HG03108 (cell line): Measurements from ENCODE around the gene CDKN1A.

ENCODE experiments used
- ATAC-seq: cut with Tn5 transposase; IDR thresholded peaks from one replicate; pipeline ENCODE4 v1.9.1; 2021; ENCODE audit warnings: moderate library complexity; ENCODE audit not compliant: unreplicated experiment

The CDKN1A gene

DNA sequence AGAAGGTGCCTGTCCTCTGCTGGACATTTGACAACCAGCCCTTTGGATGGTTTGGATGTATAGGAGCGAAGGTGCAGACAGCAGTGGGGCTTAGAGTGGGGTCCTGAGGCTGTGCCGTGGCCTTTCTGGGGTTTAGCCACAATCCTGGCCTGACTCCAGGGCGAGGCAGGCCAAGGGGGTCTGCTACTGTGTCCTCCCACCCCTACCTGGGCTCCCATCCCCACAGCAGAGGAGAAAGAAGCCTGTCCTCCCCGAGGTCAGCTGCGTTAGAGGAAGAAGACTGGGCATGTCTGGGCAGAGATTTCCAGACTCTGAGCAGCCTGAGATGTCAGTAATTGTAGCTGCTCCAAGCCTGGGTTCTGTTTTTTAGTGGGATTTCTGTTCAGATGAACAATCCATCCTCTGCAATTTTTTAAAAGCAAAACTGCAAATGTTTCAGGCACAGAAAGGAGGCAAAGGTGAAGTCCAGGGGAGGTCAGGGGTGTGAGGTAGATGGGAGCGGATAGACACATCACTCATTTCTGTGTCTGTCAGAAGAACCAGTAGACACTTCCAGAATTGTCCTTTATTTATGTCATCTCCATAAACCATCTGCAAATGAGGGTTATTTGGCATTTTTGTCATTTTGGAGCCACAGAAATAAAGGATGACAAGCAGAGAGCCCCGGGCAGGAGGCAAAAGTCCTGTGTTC is 1.3 kb upstream of the CDKN1A start:
- ATAC-seq = no peak

DNA sequence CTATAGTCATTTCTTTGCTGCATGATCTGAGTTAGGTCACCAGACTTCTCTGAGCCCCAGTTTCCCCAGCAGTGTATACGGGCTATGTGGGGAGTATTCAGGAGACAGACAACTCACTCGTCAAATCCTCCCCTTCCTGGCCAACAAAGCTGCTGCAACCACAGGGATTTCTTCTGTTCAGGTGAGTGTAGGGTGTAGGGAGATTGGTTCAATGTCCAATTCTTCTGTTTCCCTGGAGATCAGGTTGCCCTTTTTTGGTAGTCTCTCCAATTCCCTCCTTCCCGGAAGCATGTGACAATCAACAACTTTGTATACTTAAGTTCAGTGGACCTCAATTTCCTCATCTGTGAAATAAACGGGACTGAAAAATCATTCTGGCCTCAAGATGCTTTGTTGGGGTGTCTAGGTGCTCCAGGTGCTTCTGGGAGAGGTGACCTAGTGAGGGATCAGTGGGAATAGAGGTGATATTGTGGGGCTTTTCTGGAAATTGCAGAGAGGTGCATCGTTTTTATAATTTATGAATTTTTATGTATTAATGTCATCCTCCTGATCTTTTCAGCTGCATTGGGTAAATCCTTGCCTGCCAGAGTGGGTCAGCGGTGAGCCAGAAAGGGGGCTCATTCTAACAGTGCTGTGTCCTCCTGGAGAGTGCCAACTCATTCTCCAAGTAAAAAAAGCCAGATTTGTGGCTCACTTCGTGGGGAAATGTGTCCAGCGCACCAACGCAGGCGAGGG is 594 bp upstream of the CDKN1A start:
- ATAC-seq = no peak

DNA sequence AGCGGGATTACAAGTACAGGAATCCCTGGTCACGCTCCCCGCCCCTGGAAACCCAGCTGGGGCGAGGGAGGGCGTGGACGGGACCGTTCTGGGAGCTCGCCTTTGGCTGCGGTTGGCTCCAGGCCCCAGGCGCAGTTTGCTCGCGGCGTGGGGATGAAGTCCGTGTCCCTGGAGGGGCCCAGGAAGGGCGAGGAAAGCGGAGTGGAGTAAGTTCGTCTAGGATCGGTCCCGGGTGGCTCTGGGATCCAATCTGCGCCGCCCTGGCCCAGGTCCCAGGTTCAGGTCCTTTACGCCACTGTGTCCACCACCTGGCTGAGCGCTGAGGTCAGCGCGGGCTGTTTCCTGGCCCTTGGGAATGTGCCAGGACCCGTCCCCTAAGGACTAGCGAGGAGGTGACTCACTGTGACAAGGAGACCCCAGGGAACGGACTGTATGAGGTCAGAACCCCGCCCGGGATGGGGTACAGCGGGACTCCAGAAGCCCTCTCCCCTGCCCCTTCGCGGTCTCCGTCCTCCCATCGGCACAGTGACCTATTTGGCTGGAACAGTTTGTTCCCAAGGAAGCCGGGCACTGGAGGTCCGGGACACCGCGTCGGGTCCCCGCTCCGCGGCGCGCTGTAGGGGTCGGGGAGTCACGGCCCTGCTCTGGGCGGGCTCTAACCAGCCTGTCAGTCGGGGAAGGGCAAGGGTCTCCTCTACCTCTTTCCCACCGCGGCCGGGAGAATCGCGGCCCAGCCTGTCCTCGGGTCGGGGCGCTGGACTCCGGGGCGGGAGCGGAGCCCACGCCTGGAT is 724 bp downstream of the CDKN1A start:
- ATAC-seq = no peak

DNA sequence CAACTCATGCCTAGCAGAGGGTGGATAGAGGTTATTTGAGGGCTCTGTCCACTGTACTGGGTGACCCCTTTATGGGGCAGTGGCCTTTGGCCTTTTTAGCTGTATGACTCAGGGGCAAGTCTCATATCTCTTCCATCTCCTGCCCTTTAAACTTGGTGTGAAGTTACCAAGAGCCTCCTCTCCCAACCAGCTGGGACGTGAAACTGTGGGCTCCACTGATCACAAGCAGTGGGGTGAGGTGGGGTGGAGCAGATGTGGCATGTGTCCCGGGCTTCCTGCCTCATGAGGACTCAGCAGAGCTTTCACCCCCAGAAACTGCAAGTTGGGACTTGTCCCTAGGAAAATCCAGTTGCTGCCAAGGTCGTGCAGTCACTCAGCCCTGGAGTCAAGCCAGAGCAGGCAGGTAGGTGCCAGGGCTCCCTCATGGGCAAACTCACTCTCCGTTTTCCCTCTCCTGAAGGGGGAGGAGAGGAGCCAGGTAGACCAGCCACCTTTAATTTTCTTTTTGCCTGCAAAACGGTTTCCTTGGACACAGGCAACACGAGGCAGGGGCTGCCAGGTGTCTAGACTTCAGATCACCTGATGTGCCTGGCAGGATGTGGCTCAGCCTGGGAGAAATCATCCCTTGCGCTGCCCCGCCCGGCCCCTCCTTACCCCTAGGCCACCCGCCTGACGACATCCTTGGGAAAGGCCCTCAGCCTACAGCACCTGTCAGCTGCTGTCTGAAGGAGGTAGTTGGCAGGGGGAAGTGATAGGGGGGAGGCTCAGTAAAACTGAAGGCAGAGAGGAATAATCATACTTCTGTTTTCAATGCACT is 4.0 kb downstream of the CDKN1A start:
- peak; percentile 37 for ATAC-seq

DNA sequence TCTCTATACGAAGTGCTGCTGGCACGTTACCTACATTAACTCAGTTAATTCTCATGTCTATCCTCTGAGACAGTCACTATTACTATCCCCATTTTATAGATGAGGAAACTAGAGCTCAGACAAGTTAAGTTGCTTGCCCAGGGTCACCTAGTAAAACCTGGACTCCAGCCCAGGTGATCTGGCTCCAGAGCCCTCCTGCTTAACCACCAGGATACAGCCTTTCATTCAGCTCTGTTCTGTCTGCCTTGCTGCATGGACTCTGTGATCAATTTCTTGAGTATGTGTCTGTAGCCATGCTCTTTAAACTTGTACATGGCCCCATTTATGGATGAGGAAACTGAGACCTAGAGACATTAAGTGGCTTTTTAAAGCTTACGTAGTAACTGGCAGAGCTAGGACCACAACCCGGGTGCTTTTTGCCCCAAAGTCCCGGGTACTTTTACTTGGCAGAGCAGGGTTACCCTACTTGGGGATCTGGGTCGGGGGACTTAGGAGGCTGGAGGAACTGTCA is 4.7 kb downstream of the CDKN1A start:
- no peak for ATAC-seq

DNA sequence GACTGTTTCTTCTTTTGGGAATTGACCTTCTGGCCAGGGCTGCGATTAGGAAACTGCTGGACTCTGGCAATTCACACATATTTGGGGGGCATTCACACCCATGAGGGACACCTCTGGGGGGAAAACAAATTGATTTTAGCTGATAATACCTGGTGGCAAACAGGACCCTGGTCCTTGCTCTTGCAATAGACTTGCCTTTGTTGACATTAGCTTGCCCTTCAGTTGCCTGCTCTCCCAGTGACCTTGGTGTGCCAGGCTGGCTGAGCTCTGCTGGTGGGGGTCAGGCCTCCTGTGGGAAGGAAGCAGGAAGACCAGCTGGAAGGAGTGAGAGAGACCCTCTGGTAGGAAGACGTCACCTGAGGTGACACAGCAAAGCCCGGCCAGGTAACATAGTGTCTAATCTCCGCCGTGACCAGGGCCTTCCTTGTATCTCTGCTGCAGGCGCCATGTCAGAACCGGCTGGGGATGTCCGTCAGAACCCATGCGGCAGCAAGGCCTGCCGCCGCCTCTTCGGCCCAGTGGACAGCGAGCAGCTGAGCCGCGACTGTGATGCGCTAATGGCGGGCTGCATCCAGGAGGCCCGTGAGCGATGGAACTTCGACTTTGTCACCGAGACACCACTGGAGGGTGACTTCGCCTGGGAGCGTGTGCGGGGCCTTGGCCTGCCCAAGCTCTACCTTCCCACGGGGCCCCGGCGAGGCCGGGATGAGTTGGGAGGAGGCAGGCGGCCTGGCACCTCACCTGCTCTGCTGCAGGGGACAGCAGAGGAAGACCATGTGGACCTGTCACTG is 5.3 kb downstream of the CDKN1A start:
- ATAC-seq = no peak

DNA sequence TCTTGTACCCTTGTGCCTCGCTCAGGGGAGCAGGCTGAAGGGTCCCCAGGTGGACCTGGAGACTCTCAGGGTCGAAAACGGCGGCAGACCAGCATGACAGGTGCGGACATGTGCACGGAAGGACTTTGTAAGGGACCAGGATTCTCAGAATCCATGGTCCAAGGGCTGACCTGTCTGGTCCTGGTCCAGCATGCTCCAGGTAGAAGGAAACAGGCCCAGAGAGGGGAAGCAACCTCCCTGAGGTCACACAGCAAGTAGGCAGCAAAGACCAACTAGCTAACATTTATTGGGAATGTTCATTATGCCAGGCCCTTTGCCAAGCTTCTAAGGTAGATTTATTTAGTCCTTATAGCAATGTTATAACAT is 5.9 kb downstream of the CDKN1A start:
- no peak for ATAC-seq

DNA sequence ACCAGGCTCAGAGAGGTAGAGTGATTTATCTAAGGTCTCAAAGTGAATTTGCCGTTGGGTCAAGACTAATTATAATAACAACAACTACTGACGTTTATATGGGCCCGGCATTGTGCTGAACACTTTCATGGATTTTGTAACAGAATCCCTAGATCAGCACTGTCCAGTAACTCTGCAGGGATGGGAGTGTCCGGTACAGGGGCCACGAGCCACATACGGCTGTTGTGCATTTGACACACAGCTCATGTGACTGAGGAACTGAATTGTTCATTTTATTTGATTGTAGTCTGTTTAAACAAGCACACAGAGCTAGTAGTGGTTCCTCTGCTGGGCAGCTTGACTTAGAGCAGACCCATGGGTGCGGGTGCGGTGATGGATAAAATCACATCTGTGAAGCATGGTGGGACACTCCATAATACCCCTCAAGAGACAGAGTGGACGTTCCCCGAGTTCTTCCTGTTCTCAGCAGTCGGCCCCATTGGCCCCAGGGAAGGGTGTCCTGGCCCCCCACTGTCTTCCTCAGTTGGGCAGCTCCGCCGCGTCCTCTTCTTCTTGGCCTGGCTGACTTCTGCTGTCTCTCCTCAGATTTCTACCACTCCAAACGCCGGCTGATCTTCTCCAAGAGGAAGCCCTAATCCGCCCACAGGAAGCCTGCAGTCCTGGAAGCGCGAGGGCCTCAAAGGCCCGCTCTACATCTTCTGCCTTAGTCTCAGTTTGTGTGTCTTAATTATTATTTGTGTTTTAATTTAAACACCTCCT is 6.8 kb downstream of the CDKN1A start:
- ATAC-seq = no peak

DNA sequence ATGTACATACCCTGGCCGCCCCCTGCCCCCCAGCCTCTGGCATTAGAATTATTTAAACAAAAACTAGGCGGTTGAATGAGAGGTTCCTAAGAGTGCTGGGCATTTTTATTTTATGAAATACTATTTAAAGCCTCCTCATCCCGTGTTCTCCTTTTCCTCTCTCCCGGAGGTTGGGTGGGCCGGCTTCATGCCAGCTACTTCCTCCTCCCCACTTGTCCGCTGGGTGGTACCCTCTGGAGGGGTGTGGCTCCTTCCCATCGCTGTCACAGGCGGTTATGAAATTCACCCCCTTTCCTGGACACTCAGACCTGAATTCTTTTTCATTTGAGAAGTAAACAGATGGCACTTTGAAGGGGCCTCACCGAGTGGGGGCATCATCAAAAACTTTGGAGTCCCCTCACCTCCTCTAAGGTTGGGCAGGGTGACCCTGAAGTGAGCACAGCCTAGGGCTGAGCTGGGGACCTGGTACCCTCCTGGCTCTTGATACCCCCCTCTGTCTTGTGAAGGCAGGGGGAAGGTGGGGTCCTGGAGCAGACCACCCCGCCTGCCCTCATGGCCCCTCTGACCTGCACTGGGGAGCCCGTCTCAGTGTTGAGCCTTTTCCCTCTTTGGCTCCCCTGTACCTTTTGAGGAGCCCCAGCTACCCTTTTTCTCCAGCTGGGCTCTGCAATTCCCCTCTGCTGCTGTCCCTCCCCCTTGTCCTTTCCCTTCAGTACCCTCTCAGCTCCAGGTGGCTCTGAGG is 7.6 kb downstream of the CDKN1A start:
- ATAC-seq = no peak

DNA sequence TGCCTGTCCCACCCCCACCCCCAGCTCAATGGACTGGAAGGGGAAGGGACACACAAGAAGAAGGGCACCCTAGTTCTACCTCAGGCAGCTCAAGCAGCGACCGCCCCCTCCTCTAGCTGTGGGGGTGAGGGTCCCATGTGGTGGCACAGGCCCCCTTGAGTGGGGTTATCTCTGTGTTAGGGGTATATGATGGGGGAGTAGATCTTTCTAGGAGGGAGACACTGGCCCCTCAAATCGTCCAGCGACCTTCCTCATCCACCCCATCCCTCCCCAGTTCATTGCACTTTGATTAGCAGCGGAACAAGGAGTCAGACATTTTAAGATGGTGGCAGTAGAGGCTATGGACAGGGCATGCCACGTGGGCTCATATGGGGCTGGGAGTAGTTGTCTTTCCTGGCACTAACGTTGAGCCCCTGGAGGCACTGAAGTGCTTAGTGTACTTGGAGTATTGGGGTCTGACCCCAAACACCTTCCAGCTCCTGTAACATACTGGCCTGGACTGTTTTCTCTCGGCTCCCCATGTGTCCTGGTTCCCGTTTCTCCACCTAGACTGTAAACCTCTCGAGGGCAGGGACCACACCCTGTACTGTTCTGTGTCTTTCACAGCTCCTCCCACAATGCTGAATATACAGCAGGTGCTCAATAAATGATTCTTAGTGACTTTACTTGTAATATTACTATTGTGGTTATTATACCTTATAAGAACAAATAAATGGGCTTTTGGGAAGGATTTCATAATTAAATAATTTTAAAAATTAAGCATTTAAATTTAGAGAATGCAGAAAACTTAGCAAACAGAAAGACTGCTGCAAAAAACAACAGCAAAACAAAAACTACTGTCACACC is 8.4 kb downstream of the CDKN1A start:
- no peak for ATAC-seq

DNA sequence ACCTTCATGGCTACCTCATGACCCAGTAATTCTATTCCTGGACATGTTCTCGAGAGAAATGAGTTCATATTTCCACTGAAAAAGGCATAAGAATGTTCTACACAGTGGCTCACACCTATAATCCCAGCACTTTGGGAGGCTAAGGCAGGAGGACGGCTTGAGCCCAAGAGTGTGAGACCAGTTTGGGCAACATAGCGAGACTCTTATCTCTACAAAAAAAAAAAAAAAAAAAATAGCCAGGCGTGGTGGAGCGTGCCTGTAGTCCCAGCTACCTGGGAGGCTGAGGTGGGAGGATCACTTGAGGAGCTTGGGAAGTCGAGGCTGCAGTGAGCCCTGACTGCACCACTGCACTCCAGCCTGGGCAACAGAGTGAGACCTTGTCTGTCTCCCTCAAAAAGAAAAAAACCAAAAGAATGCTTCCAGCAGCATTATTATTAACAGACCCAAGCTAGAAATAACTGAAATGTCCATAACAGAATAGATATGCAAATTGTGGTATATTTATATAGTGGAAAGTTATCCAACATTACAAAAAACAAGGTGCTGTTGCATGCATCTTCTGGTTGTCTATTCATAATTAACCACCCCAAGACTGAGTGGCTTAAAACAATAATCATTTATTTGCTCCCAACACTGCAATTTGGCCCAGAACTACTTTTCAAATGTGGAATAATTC is 9.7 kb downstream of the CDKN1A start:
- no peak for ATAC-seq

DNA sequence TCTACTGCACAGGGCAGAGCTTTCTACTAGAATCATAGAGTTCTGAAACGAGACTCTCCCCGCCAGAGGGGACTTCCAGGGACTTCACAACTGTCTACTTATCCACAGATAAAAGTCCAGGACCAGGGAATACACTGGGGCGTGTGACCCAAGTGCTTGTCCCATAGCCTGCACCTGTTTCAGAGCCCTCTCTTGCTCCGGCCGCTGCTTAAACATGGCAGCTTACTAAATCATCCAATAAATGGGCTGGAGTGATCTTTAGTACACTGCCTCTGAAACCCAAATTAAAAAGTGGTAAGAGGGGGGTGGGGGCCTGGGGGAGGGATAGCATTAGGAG is 10.2 kb downstream of the CDKN1A start:
- no peak for ATAC-seq

DNA sequence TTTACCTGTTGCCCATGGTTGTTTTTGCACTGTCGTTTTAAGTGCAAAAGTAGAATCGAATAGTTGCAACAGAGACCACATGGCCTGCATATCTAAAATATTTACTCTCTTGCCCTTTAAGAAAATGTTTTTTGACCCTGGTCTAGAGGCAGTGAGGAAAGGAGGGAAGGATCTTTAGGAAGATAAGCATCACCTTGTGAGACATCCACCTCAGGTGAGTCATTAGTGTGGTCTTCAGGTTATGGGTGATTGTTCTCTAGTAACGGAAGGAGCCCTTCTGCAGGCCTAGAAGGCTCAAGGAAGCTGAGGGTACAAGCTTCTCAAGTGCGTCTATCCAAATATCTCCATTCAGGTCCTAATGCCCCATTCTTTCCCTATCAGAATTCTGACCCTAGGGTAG is 12.5 kb downstream of the CDKN1A start:
- ATAC-seq = no peak

DNA sequence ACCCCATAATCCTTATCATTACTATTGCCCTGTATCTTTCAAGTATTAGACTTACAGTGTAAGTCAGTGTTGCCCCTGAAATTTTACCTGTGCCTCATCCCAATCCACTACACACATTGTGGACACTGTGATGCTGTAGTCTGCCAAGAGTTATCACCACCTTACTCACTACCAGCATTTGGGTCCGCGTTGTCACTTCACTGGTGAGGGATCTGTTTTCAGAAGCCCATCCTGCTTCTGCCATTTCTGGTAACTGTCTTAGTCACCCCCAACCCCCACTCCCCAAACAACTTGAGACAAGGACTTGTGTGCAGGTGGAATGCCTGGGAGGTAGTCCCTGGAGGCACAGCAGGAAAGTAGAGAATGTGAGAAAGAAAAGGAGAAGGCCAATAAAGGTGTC is 13.1 kb downstream of the CDKN1A start:
- ATAC-seq = no peak

DNA sequence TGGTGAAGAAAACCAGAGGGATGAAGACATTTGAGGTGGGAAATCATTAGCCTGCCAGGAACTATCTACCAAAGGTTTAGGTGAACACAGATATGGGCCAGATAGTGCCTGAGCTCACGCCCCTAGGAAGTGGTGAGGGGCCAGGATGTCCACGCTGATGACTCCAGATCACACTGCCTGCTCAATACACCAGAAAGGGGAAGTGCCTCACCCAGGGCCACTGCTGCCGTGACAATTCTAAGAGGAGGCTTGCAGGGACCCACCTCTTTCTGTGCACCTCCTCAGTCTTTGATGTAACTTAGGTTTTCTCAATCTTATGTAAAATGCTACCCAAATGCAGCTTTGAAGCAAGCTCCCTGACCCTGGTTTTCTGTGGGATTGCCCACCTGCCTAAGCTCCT is 13.7 kb downstream of the CDKN1A start:
- ATAC-seq = no peak

DNA sequence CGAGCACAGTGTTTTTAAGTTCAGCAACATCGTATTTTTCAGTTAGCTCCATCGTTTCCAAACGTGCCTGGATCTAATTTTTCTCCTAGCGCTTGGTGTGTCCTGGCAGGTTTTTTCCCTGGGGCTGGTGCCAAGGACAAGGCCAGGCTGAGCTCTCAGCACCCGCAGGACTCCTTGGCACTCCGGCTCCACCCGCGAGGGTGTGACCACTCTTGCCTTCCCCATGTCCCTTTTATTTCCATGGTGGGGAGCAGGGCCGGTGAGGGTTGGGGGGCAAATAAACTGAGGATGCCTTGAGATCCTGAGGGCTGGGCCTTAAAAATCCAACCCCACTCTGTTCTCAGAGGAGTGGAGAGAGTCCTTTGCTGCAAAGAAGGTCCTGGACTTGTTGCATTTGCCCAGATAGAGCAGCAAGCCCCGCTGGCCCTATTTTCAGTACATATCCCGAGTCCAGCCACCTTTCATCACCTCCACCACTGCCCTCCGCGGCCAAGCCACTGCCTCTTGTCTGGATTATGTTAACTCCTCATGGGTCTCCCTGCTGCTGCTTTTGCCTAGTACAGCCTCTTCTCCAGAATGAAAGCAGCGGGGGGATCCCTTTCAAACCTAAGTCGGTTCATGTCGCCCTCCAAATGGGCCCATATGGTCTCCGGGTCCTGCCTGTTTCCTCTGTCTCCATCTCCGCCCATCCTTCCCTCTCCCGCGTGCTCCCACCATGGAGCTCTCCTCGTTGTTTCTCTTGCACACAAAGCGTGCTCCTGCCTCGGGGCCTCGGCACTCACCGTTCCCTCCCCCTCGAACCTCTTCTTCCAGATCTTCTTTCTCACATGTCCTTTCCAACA is 14.6 kb downstream of the CDKN1A start:
- ATAC-seq = no peak

DNA sequence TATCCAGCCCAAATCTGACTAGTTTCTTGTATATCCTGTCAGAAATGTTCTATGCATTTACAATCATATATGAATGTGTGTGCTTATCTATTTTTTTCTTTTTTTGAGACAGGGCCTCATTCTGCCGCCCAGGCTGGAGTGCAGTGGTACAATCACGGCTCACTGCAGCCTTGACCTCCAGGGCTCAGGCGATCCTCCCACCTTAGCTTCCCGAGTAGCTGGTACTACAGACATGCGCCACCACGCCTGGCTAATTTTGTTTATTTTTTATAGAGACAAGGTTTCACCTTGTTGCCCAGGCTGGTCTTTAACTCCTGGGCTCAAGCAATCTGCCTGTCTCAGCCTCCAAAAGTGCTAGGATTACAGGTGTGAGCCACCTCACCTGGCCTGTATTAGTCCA is 16.1 kb downstream of the CDKN1A start:
- no peak for ATAC-seq
